GM18909 (cell line): ENCODE results near the gene PML.

Experiments used
- ATAC-seq: cut with Tn5 transposase; IDR thresholded peaks from one replicate; pipeline ENCODE4 v1.9.1; 2021; ENCODE audit warnings: mild to moderate bottlenecking; ENCODE audit not compliant: unreplicated experiment, poor library complexity

The PML gene

DNA sequence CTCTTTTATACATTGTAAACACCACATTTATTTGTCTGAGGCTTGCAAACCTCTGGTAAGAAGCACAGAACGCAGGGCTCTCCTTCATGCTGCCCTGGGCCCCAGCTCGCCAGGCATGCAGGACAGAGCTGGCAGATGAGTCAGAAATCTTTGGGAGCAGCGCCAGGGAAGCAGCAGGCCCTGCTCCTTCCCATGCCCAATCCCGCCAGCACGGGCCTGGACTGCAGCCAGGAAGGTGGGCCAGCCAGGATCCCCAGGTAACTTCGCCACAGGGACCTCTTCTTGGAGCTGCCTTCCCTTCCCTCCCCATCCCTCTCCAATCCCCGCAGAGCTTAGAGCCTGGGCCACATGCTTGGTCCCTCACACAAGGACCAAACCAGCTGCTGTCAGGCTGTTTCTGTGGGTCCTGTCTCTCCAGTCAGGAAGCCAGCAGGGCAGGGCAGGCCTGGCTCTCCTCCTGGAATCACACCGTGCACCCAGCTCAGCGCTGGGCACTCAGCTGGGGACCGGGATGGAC is 11.2 kb upstream of the PML start:
- ATAC-seq = no peak

DNA sequence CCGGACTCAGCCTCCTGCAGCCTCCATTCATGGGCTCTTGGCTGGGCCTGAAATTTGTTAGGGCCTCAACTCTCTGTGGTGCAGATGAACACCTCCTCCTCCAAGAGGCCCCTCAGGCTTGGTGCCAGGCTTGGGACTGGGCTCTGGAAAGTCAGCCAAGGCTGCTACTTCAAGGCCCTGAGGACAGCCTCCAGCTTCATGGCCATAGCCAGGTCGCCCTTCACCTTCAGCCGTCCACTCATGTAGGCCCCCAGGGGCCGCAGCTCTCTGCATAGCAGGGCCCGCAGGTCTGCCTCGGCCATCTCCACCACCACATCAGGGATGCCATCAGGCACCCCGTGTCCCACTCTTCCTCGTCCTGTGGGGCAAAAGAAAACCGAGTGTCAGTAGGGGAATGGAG is 10.7 kb upstream of the PML start:
- no peak for ATAC-seq

DNA sequence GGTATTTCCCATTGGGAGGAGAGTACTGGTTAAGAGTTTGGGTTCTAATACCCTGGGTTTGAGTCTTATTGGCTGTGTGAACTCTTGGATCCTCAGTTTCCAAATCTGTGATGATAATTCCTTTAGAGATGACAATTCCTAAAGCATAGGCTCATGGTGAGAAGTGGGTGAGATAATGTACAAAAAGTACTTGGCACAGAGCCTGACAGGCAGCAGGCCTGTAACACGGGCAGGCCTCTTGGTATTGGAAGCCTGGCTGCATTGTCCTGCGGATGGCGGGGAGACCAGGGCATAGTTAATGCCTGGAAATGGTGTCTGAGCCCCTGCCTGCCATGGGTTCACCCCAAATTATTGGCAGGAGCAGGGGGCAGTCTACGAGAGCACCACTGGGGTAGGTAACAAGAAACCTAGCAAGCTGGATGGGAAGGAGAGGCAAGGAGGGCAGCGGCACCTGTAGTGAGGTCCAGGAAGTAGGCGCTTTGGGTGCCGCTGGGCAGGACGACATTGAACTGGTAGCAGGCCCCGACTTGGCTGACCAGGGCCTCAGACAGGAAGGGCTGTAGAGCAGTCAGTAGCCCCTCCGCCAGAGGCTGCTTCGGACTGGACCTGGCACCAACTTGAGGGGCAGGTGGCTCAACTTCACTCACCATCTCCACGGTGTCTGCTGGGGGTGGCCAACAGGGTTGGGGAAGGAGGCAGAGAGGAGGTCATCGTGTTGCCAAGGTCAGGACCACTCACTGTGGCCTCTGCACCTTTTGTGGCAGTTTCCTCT is 10.1 kb upstream of the PML start:
- ATAC-seq = no peak

DNA sequence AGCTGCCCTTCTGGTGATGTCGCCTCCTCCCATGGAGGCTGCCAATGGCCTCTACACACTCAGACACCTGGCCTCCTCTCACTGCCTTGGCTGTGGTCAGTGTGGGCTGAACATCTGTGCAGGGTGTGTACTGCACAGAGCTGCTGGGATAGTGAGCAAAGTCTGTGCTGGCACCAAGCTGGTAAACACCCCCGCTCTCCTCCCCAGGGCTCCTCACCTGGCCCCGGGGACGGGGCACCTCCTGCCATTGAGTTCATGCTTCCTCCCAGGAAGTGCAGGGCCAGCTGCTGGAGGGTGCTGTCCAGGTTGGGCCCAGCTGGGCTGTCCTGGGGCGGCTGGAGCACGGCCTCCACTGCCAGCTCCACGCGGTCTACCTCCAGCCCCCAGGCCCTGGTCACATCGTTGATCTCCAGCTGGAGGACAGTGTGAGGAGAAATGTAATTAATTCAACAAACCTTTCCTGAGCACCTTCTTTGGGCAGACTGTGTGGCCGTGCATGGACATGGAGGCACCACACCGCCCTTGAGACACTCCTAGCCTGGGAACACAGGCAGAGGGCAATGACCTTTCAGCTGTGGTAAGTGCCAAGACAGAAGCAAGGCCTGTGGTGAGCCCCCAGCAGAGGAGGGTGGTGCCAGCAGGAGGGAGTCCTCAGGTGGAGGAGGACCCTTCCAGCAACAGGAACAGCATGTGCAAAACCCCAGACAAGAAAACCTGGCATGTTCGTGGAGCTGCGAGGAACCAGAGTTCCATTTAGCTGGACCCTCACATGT is 9.2 kb upstream of the PML start:
- ATAC-seq = no peak

DNA sequence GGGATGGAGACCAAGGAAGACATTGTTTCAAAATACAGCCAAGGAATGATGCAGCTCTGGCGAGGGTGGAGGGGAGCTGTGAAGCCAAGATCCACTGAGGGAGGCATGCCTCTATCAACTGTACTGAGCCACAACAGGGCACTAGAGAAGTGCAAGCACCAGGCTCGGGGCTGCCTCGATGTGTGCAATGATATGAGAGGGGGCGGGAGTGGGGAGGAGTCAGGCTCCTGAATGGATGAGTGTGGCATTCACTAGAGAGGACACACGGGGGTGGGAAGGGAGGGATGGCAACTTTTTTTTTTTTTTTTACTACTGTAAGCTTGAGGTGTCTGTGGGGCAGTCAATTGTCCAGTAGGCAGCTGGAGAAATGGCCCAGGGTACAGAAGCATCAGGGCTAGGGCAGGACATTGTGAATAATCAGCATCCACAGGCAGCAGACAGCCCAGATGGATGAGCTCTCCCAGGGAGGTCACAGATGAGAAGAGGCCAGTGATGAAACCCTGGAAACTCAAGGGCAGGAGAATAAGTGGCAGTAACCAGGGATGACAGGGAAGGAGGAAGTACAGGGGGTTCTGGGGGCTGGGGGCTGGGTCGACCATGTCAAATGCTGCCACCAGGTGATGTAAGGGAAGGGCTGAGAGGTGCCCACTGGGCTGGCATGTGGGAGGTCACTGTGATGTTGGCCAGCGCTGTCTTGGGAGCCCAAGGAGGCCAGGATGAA is 8.3 kb upstream of the PML start:
- no peak for ATAC-seq

DNA sequence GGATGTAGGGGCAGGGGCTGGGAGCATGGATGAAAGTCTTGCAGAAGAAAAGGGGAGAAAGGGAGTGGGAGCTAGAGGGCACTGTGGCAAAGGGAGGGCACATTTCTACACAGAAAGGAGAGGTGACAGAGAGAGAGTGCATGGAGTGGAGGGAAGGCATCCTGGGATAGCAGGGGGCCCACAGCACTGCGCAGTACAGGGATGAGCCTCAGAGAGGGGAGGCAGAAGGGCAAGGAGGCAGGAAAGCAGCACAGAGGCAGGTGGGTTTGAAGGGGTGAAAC is 7.8 kb upstream of the PML start:
- no peak for ATAC-seq

DNA sequence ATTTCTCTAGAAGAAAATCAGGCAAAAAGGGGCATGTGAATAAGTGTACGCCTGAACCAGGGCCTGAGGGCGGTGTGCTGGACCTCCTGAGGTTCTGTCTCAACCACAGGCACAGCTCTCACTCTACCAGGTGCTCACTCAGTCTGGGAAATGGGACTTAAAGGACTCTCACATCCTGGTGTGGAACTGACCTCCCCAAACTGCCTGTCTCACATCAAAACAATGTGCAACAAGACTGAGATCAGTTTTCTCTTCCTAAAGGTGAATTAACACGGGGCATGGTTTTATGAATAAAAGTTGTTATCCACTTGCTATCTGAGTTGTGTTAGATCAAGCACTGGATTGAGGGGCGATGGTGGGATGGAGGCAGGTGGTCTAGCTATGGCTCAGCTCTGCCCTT is 7.3 kb upstream of the PML start:
- ATAC-seq = no peak

DNA sequence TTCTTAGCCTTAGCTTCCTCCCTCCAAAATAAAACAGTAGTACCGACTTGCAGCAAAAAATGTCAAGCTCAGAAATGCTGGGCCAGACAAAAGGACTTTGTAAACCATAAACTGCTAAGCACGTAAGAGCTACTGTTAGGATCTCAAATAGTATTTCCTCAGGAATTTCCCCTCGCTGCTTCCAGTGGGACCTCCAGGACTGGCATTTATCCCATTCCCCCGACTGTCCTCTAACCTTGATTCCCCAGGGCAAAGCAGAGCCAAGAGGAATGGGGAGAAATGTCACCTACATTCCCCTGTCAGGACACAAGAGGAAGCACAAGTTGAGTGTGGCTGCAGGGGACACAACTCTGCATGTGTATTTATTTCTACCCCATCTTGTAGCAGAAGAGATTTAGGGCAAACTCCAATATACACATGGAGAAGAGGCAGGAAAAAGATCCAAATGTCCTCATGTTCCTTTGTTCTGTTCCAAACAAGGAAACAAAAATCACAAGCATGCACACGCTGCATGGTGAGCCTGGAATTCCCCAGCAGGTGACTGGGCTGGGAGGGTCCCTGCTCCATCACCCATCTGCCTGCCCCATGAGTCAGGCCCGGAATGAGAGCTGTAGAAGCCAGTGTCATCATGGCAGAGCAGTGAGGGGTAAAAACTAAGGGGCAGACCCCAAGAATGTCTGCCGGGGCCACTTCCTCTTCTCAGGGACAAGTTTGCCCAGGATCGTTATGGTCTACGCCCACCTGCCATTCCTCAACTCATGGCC is 6.7 kb upstream of the PML start:
- no peak for ATAC-seq

DNA sequence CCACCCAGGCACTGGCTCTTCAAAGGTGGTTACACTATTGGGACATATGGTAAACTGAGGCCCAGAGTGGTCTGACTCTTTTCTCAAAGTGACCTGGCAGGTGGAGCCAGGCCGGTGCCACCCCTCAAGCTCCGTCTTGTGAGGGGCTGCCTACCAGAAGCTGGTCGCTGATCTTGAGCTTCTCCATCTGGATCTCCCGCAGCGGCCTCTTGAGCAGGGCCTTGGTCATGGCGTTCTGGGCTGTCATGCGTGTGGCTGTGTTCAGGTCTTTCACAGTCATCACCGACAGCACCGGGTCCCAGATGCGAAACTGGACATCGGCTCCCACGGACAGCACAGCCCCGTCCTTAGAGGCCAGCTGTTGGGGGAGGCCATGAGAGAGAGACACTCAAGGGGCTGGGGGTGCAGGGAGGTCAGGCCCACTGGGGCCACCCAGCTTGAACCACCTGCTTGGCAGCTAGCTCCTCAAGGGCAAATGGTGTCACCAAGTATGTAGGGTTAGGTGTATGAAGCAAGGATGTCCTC is 6.0 kb upstream of the PML start:
- no peak for ATAC-seq

DNA sequence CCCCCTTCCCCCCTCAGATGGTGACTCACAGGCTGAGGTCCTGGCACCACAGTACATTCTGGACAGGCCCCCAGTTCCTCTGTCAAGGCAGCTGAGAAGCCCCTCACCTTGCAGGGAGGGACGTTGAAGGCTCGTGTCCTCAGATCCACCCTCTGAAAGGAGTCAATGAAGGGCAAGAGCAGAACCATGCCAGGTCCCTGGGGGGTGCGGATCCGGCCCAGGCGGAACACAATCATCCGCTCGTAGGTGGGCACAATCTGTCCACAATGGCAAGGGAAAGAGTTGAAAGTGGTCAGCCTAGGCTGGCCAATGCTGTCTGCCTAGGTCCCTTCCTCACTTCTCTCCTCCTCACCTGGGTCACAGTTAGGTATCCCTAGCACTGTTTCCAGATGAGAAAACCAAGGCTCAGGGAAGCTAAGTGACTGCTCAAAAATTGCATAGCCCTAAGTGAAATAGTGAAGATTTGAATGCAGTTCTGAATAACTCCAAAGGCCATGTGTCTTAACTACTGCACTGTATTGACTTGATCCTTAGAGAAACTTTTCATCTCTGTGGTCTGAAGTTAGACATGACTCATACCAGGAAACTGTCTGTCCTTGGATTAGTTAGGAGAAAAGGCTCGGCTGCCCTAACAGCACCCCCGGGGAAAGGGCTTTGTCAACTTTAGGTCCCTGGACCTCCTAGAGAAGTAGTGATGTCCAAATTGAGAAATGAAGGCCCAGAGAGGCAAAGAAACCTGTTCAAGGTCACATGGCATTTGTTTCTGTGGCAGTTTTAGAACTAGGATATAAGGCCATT is 5.3 kb upstream of the PML start:
- ATAC-seq = no peak

DNA sequence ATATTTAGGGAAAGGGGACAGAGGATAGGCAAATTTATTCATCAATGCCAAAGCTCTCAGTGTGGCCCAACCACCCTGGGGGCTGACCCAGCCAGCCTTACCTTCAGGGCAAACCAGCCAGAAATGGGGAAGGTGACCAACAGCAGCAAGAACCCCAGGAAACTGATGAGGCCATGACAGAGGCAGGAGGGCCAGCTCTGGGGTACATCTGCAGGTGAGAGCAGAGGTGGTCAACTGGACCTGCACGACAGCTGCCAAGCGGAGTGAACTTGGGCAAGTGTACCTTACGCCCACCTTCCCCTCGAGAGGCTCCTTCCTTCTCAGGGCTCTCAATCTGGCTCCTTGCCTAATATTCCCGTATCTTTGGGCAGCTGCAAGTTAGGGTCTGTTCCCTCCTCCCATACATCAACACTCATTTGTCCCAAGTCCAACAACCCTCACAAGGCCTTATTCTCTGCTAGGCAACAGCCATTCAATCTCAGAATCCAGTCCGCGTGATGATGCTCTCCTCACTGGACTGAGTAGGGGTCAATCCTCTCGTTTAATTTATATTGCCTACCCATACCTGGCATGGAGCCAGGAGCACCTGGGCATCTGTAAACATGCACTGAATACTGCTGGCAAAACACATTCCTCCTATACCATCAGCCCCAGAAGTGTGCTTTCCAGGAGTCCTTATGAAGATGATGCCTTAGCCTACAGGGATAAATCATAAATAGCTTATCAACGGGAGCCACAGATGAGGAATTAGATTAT is 4.1 kb upstream of the PML start:
- ATAC-seq = no peak

DNA sequence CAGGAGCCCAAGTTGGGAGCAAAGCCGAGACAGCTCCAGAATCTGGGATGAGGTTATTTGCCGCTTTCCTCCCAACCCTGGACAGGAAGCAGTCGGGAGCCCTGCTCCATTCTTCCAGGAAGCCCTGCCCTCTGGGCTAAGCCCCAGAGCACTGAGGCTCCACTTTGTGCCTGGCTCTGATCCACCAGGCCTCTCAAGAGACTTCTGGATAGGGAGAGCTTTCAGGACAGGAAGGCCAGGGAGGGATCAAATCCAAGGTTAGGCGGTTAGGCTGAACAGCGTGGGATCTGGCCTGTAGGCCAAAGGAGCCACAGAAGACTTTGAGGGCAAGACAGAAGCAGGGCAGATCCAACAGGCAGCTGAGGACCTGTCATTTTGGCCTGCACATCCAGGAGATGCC is 3.3 kb upstream of the PML start:
- no peak for ATAC-seq

DNA sequence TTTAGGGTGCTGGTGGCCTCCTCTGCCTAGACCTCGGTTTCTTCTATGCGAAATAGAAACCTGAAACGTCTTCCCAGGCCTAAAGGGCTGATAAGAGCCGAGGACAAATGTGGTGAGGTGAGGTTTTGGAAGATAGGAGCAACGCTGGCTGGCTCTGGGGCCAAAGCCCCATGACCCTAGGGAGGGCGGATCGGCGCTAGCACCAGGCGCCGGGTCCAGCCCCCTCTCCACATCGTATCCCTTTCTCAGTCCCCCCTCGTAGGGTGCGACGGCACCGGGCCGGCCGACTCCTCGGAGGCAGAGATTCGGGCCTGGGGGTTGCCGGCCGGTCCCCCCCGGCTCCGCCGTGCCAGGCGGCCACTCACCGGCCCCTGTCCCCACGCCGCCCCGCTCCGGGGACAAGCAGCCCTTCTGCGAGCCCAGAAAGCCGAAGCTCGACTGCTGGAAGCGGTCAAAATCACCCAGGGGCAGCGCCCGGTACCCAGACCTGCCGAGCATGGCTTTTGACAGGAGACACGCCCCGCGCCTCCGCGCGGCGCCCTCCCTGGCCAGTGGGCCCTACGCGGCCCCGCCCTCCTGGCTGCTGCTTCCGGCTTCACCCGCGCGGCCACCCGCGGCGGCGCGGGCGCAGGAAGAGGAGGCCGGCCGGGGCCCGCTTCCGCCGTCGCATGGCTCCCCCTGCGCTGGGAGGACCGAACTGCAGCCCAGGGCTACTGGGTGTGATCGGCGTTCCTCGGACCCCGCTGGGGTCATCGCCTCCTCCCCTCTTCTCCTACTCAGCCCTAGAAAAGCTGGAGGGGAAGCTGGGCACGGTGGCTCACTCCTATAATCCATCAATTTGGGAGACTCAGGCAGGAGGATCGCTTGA is 2.6 kb upstream of the PML start, which contains the start of gene STOML1:
Gene STOML1, minus strand, starts transcription at position 570 of the 868 bp plus-strand sequence. Its CDS starts 72 bp downstream, at position 498.
- ATAC-seq = peak; percentile 75

DNA sequence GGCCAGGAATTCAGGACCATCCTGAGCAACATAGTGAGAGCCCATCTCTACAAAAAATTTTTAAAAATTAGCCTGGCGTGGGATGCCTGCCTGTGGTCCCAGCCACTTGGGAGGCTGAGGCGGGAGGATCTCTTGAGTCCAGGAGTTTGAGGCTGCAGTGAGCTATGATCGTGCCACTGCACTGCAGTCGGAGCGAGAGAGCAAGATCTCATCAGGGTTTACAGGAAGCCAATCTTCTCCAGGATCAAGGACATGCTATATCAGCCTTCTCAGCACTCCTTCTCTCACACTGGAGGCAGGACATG is 2.0 kb upstream of the PML start:
- ATAC-seq = no peak

DNA sequence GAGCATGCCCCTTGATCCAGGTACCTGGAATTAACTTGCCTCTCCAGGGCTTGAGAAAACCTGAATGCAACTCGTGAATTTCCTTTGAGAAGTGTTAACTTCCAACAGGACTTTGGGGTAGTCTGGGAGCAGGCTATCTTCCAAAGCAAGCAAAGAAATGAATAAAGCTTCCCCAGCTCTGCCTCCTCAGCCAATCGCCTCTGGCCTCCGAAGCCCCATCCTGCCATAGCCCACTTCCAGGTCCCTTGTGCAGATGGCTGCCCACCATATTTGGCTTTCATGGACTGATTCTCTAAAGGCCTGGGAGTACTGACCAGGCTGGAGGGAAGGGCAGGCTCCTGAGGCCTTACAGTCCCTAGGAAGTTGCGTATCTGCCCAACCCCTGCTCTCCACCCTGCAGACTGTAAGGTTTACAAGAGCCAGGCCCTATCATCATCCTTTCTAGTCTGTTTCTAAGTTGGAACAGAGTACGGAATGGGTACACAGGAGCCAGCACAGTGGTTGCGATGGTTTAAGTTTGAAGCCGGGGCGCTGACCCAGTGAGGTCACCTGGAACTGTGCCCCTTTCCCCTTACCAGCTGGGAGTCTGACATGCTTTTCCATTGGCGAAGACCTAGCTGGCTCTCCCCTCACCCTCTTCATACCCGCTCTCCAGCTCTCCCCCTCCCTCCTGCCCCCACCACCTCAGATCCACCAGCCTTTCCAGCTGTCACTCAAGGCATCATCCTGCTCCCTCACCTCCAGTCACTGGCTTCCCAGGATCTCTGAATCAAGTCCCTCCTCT is 1.1 kb upstream of the PML start:
- no peak for ATAC-seq

DNA sequence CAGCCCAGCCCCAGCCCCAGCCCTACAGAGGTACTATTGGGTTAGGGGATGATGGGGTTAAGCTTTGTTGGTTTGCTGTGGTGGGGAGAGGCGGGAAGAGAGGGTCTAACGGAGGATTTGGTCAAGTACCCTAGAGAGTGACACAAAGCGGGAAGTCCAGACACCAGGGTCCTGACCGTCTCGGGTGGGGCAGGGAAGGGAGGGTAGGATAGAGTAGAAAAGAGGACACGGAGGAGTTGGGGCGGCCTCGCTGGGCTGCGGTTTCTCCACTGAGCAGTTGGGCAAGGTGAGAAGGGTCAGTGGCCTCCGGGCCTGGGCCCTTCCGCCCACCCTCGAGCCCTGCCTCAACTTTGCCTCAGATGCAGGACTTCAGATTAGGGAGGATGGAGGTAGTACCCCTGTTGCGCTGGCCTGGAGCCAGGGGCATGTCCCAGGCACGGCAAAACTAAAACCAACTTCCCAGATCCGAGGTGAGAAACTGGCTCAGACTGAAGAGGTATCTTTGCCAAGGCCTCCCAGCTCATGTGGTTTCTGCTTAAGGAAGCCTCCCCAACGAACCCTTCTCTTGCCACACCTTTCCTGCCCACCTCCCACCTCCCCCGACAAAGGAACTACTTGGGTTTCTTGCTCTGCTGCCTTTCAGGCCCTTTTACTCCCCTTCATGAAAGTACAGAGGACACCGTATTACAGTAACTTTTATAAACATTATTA is 551 bp downstream of the PML start:
- ATAC-seq = no peak

DNA sequence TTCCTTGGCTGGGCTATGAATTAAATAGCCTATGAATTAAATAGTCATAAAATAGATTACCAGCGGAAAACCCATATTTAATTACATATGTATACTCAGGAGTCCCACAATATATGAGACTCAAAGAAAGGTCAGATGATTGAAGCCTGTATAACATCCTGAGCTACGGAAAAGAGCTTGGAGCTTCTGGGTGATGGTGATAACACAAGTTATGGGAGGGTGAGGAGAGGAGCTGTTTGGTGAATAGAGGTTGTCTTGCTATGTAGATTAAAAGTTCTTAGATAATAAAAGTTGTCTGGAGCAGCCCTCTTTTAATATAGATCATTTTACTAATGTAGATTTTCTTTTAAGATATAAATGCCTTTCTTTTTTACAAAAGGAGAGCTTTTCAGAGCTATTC is 1.8 kb downstream of the PML start:
- no peak for ATAC-seq
